GM19395 (cell line): ENCODE results near the gene SLX4IP.
A peak's percentile ranks its signal among the peaks of the same experiment; 100 is the strongest.

Experiments used
- ATAC-seq: cut with Tn5 transposase; IDR thresholded peaks from one replicate; pipeline ENCODE4 v1.9.1; 2021; ENCODE audit warnings: mild to moderate bottlenecking, moderate library complexity; ENCODE audit not compliant: unreplicated experiment

SLX4IP gene

GRCh38 chr20:10465135-10465534 is 30.0 kb downstream of the SLX4IP start:
- no peak for ATAC-seq

DNA sequence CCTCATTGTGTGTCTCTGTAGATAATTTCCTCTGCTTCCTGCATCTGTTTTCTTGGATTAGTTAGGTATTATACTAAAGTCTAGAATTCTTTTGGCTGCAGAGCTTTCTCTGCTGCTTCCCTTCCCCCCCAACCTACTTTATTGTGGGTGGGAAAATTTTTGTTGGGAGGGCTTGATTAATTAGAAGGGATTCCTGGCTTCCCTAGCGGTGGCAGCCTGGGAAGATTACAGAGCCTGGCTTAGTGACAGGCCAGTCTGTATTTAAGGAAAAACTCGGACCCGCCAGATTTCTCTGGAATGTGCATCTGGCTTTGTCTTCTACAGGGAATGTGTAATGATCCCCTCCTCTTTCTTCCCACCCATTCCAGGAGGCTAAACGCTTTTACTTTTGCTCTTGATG is 31.2 kb downstream of the SLX4IP start:
- no peak for ATAC-seq

- ATAC-seq = no peak
Observed at GRCh38 chr20:10466855-10467254, 31.8 kb downstream of the SLX4IP start.

DNA sequence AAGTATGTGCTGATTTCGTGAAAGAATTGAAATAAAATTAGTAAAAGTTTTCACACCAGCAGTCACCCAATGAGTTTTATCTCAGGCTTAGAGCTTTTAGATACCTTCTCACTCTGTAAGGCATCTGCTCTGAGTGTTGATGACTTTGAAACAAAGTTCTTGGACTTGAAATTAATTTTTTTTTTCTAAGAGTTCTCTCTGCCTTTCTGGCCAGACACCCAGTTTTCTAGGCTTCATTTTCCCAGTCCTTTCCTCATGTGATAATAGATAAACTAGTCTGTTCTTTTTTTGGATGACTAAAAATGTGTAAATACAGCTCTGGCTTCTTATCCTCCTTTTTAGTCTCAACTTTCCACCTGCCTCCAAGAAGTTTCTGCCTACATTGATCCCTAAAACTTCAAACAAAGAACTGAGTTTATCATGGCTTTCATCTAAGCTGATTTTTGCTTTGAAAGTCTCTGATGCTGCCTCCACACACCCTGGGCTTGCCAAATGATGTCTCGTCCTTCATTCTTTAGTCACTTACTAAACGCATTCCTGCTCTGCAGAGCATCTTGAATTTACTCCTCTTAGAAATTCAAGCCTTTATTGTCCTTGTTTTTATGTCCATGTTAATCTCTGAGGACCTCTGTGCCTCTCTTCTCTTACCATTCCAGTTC is 32.7 kb downstream of the SLX4IP start:
- no peak for ATAC-seq

- no peak for ATAC-seq
Observed at GRCh38 chr20:10468340-10468845, 33.3 kb downstream of the SLX4IP start.

- ATAC-seq = no peak
Observed at GRCh38 chr20:10469056-10469455, 34.0 kb downstream of the SLX4IP start.

- no peak for ATAC-seq
Observed at GRCh38 chr20:10469599-10469998, 34.5 kb downstream of the SLX4IP start.

- no peak for ATAC-seq
Observed at GRCh38 chr20:10470276-10470675, 35.2 kb downstream of the SLX4IP start.

DNA sequence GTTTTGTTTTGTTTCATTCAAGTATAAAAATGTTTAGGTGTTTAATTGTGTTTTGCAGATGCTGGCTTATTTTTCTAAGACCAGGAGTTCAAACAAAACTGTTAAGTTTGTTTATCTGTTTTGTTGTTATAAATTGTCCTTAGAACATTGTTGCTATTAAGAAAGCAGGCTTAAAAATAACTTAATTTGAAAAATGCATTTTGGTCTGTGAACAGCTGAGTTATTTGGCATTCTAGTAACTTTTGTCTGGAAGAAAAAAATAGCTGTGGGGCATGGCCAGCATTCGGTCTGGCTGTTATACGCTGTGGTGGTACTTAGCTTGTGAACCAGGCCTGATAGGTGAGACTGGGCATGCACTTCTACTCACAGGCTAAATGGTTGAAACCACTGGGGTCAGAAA is 37.8 kb downstream of the SLX4IP start:
- ATAC-seq = no peak

GRCh38 chr20:10474606-10475184 is 39.6 kb downstream of the SLX4IP start:
- no peak for ATAC-seq

GRCh38 chr20:10475225-10475624 is 40.1 kb downstream of the SLX4IP start:
- ATAC-seq = no peak

DNA sequence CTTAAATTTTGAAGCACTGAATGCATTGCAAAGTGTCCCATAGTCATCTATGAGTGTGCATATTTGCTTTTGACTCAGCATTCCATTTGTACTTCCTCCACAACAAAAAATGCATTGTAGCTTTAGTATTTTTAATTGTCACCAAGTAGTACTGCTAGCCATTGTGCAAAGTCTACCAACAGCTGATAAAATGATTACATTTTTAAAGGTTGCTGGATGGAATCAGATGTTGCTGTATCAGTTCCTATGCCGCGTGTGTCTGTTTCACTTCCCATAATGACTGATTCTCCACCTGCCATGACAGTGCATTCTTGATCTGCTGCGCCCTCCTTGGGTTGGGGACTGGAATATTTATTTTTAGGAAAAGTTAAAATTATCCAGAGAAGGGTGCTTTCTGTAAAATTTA is 41.2 kb downstream of the SLX4IP start:
- ATAC-seq = peak; percentile 82

DNA sequence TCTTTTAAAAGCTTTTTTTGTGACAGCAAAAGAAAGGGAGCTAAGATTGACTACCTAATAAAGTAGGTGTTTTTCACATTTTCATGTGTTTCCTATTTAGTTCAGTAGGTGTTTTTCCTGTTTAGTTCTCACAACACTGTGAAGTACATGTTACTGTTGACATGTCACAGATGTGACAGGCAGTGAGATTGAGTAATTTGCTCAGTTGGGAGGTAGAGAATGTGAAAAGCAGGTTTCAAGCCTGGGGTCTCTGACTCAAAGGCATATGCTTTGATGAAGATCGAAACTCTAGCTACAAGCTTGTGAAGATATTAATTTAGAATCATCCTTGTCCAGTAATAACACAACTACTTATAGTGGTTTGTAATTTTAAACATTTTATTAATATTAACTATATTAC is 43.1 kb downstream of the SLX4IP start:
- ATAC-seq = peak; percentile 73

GRCh38 chr20:10478930-10479329 is 43.8 kb downstream of the SLX4IP start:
- no peak for ATAC-seq

GRCh38 chr20:10481676-10482075 is 46.6 kb downstream of the SLX4IP start:
- no peak for ATAC-seq

- no peak for ATAC-seq
Observed at GRCh38 chr20:10483691-10484090, 48.6 kb downstream of the SLX4IP start.

GRCh38 chr20:10487142-10488136 is 52.3 kb downstream of the SLX4IP start:
- ATAC-seq = no peak

- no peak for ATAC-seq
Observed at GRCh38 chr20:10488534-10488933, 53.4 kb downstream of the SLX4IP start.

DNA sequence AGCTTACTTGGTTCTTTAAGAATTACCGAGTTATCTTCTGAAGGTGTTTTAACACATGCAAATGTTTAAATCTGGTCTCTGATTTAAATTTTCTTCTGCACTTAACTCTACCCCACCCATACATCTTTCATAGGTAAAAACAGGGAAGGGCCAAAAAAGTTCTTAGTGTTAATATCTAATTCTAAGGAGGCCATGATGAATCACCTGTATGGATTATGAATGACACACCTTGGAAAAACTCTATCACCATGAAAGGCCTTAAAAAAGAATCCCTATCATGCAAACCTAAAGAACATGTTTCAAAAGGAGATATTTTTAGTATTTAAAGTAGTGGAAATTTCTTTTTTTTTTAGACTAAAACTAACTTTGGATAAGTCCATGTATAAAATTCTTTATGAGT is 54.7 kb downstream of the SLX4IP start:
- ATAC-seq = no peak

GRCh38 chr20:10490257-10490656 is 55.2 kb downstream of the SLX4IP start:
- ATAC-seq = no peak

DNA sequence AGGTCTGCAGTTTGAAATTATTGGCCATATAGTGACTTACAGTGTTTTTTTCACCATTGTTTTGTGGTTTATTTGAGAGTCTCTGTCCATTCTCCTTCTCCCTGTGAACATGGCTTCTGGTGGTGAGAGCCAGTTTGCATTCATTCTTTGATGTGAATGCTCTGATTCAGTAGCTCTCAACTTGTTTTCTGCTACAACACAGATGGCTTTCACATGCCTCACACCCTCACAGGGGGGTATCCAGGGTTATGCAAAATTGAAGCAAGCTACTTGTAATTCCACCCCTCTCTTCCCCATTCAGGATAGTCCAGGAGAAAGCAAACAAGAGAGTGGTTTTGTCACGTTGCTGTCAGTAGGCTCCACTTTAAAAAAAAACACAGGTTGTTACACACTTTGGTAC is 55.6 kb downstream of the SLX4IP start:
- ATAC-seq = no peak

- no peak for ATAC-seq
Observed at GRCh38 chr20:10492065-10492464, 57.0 kb downstream of the SLX4IP start.
